Ectodermal cell (in vitro differentiated cells): ENCODE data around the gene RPL3.

Experiments used
- H3K27ac ChIP-seq: 2 replicates; pipeline ENCODE4 v1.7.0; 2013; ENCODE audit warnings: mild to moderate bottlenecking, low read depth, low read length; ENCODE audit not compliant: insufficient read depth, poor library complexity, severe bottlenecking
- H3K27me3 ChIP-seq: 2 replicates; pipeline ENCODE4 v1.7.0; 2013; ENCODE audit warnings: mild to moderate bottlenecking, low read length; ENCODE audit not compliant: insufficient read depth, control insufficient read depth, poor library complexity, severe bottlenecking
- H3K36me3 ChIP-seq: one replicate; pipeline ENCODE4 v1.7.0; 2013; ENCODE audit warnings: low read length; ENCODE audit not compliant: control insufficient read depth, insufficient read depth
- H3K4me1 ChIP-seq: one replicate; pipeline ENCODE4 v1.7.0; 2013; ENCODE audit warnings: low read length; ENCODE audit not compliant: control insufficient read depth, insufficient read depth
- H3K4me3 ChIP-seq: 2 replicates; pipeline ENCODE4 v1.7.0; 2013; ENCODE audit warnings: low read depth, low read length, control low read depth; ENCODE audit not compliant: insufficient read depth
- H3K9me3 ChIP-seq: 2 replicates; pipeline ENCODE4 v1.7.0; 2013; ENCODE audit warnings: mild to moderate bottlenecking, low read length, moderate library complexity; ENCODE audit not compliant: control insufficient read depth
- WGBS, 2 experiments: methylation state at CpG; one replicate each; pipeline ENCODE4 v1.1.7; 2013; ENCODE audit warnings: missing lambda C conversion rate in 2 of 2; 5-methylcytosine and 5-hydroxymethylcytosine counted together

The RPL3 gene

DNA sequence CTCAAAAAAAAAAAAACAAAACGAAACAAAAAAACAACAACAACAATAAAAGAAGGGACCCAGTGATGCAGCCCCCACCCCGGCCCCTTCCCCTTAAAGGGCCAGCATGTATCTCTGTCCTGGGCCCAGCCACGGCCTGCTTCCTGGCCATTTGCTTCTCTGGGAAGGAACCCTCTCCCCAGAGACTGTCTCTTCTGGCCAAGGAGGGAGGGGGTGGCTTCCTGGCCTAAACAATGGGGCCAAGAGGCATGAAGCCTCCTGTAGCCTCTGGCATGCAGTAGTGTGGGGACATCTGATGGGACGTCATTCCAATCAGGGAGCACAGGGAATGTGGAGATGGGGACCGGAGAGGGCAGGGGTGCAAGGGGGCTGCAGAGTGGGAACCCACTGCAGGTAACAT lies 49.1 kb downstream of the RPL3 start:
- Histone ChIP-seq H3K4me3 (no peak overlapping the region), H3K36me3 (no peaks in the 10 kb centered on the region), H3K9me3 (no peaks in the 10 kb centered on the region), H3K27me3 (no peaks in the 10 kb centered on the region), H3K4me1 (peaks cover 8% of the 10 kb centered on the region), H3K27ac (no peak overlapping the region)
- 77 to 89% methylated on average over 5 of the region's 5 CpGs for WGBS, 2 experiments

DNA sequence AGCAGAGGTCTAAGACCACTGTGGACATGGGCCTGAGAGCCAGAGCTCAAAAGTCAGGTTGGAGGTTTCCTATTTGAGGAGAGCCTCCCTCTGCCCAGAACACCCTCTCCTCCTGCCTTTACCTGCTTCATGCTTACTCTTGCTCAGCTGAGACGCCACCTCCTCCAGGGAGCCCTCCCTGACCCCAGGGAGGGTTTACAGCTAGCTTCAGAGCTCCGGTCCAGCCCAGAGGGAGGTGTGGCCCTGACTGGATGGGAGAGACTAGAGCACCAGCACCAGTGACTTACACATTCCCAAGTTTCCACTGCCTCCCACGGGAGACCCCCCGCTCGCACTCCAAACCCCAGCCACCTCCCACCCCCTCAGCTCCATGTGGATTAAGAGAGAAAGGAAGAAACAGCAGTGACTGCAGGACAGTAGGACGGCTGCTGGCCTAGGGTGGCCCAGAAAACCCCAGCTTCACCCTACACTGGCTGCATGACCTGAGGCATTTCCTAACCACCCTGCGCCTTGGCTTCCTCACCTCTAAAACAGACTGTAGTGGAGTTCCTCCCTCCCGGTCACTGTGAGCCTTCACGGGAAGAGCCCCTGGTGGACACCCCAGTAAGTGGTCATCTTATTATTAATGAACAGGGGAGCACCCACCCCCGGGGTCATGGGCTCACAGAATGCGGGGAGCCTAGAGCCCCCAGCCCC lies 50.2 kb downstream of the RPL3 start:
- Histone ChIP-seq H3K27me3 (no peaks in the 10 kb centered on the region), H3K27ac (no peak overlapping the region), H3K36me3 (no peaks in the 10 kb centered on the region), H3K9me3 (no peaks in the 10 kb centered on the region), H3K4me3 (no peak overlapping the region), H3K4me1 (peaks cover 8% of the 10 kb centered on the region)
- WGBS, 2 experiments, result 82 to 85% methylated on average over 11 of the region's 11 CpGs

DNA sequence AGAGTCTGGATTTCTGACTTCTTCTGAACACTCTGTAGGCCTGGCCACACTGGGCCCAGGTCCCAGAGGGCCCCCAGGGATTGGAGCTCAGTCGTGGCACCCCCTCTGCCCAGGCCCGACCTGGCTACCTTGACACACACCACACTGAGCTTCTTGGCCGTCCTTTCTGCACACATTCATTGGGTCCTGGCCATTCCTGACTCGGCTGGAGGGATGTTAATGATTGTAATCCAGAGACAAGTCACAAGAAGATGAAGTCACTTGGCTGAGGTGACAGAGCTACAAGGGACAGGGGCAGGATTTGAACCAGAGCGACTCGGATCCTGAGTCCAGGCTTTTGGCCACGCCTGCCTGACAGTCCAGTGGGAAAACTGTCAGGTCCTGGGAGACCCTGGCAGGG lies 50.8 kb downstream of the RPL3 start:
- Histone ChIP-seq H3K9me3 (no peaks in the 10 kb centered on the region), H3K27me3 (no peaks in the 10 kb centered on the region), H3K4me3 (no peak overlapping the region), H3K4me1 (peaks cover 8% of the 10 kb centered on the region), H3K27ac (no peak overlapping the region), H3K36me3 (no peaks in the 10 kb centered on the region)
- 81 to 92% methylated on average over 7 of the region's 7 CpGs for WGBS, 2 experiments

DNA sequence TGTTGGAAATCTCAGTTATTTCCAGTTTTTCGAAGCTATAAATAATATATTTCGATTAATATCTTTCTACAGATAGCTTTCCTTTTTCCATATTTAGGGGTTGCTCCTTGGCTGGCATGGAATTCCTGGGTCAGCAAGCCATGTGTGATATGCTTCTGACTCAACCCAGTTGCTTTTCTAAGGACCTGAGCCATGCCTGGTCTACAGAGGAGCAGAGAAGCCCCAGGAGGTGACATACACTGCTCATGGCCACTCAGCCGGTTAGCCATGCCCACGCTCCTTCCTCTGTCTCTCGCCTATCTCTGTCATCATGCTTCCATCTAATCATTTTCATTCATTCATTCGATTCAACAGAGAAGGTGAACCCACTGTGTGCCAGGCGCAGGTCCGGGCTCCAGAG lies 51.4 kb downstream of the RPL3 start:
- Histone ChIP-seq H3K36me3 (no peaks in the 10 kb centered on the region), H3K27ac (no peak overlapping the region), H3K4me1 (peaks cover 8% of the 10 kb centered on the region), H3K27me3 (no peaks in the 10 kb centered on the region), H3K9me3 (no peaks in the 10 kb centered on the region), H3K4me3 (no peak overlapping the region)
- 91 to 94% methylated on average over 8 of the region's 8 CpGs for WGBS, 2 experiments

DNA sequence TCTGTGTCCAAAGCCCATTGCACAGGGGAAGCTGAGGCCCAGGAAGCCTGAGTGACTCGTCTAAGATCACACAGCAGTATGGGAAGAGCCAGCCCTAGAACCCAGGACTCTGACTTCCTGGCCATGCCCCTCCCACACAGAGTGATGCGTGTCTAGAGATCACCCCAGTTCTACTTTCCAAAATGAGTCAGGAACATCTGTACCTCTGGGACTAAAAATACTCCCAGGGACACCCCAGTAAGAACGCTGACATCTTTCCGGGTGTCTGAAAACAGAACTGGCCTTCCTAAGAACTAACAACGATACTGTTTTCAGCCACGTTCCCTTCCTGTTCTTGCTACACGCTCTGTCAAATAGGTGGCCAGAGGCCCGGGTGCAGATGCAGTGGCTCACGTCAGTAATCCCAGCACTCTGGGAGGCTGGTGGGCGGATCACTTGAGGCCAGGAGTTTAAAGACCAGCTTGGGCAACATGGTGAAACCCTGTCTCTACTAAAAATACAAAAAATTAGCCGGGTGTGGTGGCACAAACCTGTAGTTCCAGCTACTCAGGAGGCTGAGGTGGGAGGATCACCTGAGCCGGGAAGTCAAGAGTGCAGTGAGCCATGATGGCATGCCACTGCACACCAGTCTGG lies 52.9 kb downstream of the RPL3 start:
- H3K36me3 ChIP-seq, result no peaks in the 10 kb centered on the region
- H3K9me3 ChIP-seq, result no peaks in the 10 kb centered on the region
- H3K27me3 ChIP-seq, result no peaks in the 10 kb centered on the region
- H3K4me1 ChIP-seq, result peaks cover 8% of the 10 kb centered on the region
- no peak overlapping the region for H3K4me3 ChIP-seq
- WGBS, 2 experiments, result 76% methylated on average over 12 of the region's 12 CpGs
- H3K27ac ChIP-seq, result no peak overlapping the region

DNA sequence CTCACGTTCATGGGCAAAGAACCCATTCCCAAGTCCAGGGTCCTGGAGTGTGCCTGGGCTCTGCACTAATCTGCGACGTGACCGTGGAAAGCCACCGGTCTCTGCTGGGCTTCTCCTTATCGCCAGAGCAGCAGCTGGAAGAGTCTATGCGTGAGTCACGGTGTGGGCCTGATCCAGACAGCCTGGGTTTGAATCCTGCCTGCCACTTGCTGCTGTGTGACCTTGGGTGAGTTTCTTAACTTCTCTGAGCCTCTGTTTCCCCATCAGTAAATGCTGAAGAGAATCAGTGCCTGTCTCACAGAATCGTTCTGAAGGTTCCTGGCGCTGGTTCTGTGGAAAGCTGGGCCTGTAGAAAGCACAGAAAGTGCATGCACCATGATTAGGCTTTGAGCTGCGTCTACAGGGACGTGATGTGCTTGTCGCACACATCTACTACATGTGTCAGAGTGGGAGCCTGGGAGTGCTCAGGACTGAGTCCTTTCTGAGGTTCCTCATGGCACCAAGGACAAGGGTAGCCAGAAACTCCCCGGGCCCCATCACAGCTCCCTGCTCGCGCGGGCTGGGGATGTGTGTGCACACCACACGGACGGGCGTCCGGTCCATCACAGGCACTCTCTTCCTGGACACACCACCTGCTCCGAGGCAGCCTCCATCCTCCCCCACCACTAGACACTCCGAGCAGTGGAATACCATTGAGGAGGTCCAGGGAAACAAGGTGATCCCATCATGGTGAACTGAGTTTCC lies 54.1 kb downstream of the RPL3 start:
- peaks cover 8% of the 10 kb centered on the region for H3K4me1 ChIP-seq
- no peak overlapping the region for H3K4me3 ChIP-seq
- H3K27me3 ChIP-seq, result no peaks in the 10 kb centered on the region
- H3K36me3 ChIP-seq, result no peaks in the 10 kb centered on the region
- H3K9me3 ChIP-seq, result no peaks in the 10 kb centered on the region
- no peak overlapping the region for H3K27ac ChIP-seq
- WGBS, 2 experiments, result 95% methylated on average over 23 of the region's 23 CpGs

DNA sequence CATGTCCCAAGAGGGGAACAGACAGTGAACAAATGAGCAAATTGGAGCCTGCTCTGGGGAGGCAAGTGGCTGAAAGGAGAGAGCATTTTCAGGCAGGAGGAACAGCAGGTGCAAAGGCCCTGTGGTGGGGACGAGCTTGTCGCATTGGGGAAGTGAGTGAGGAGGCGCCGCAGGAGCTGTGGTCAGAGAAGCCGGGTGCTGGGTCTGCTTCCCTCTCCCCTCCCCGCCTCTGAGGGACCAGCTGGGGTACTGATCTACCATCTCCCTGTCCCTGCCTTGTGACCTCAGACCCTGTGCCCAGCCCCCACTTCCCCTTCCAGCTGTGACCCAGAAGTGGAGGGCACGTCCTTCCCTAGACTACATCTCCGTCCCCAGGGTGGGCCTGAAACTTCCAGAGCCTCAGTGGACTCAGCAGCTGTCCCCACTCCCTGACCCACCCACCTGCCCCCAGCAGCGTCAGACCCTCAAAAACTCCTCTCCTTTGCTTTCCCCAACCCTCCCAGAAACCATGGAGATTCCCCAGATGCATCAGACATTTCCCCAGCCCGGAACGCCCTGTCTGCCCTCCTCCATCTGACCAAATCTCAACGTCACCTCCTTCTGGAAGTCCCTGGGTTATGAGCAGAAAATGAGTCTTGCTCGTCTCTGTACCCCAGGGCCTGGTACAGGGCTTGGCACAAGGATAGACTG lies 54.9 kb downstream of the RPL3 start:
- peaks cover 6% of the 10 kb centered on the region for H3K4me1 ChIP-seq
- H3K36me3 ChIP-seq, result no peaks in the 10 kb centered on the region
- H3K4me3 ChIP-seq, result no peak overlapping the region
- H3K9me3 ChIP-seq, result no peaks in the 10 kb centered on the region
- no peaks in the 10 kb centered on the region for H3K27me3 ChIP-seq
- 87 to 90% methylated on average over 13 of the region's 13 CpGs for WGBS, 2 experiments
- H3K27ac ChIP-seq, result no peak overlapping the region

DNA sequence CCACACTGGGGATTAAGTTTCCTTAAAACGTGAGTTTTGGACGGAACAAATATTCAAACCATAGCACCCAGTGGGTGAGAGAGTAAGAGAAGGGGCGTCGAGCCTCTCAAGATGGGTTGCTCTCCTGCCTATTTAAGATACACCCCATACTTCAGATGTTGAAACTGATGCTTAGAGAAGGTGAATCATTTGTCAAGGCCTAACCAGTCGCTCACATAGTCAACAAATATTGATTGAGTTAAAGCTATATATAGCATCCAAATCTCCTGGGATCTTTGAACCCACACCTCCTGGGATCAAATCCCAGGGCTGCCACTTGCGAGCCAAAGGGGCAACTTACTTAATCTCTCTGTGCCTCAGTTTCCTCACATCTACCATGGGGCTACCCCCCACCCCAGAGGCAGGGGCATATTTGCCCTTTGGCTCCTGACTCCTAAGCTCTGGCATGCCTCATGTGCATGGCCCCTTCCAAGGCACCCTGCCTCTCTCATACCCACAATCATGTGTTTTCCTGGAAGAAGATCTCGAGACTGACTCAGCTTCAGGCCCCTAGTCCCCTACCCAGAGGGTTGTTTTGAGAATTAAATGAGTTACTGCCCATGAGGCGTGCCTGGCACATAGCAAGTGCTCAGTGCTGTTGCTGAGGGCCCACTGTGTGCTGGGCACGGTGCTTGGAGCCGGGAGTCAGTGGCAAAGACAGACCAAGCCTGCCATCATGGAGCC lies 55.6 kb downstream of the RPL3 start:
- no peak overlapping the region for H3K4me3 ChIP-seq
- H3K4me1 ChIP-seq, result no peaks in the 10 kb centered on the region
- H3K9me3 ChIP-seq, result no peaks in the 10 kb centered on the region
- 92 to 94% methylated on average over 9 to 10 of the region's 10 CpGs for WGBS, 2 experiments
- H3K27me3 ChIP-seq, result no peaks in the 10 kb centered on the region
- H3K27ac ChIP-seq, result no peak overlapping the region
- H3K36me3 ChIP-seq, result no peaks in the 10 kb centered on the region
